Ishikawa (cell line): ENCODE results near the gene PPP1CB.

Experiments used
- CEBPB ChIP-seq: IDR thresholded peaks from 2 replicates; pipeline ENCODE4 v1.6.1; 2012
- EP300 ChIP-seq: IDR thresholded peaks from 2 replicates; pipeline ENCODE4 v1.6.1; 2012; ENCODE audit warnings: borderline replicate concordance
- MAX ChIP-seq: IDR thresholded peaks from 2 replicates; pipeline ENCODE4 v1.6.1; 2012
- NFIC ChIP-seq: IDR thresholded peaks from 2 replicates; pipeline ENCODE4 v1.6.1; 2012
- TAF1 ChIP-seq: IDR thresholded peaks from 2 replicates; pipeline ENCODE4 v1.6.1; 2012; ENCODE audit warnings: low read depth, mild to moderate bottlenecking
- USF1 ChIP-seq: IDR thresholded peaks from 2 replicates; pipeline ENCODE4 v1.6.1; 2012
- YY1 ChIP-seq: IDR thresholded peaks from 2 replicates; pipeline ENCODE4 v1.6.1; 2012; ENCODE audit warnings: low read depth

- TF ChIP-seq TAF1, result no peak
- peak; percentile 27; the same call in 1 of the 2 replicates for TF ChIP-seq CEBPB
- no peak for TF ChIP-seq MAX
- no peak for TF ChIP-seq EP300
- TF ChIP-seq USF1, result no peak
- no peak for TF ChIP-seq NFIC
- TF ChIP-seq YY1, result no peak
These were observed 1.0 kb upstream of the PPP1CB start for GRCh38 chr2:28750316-28751251.
